Gastrocnemius medialis (tissue), 4 donors: ENCODE measurements around the gene ABR.

ENCODE experiments used
- CTCF ChIP-seq, 5 experiments: fragments of 450-650 bp in 3 of 5; fragments of 200-600 bp in 2 of 5; sonication (generic) in 2 of 5; IDR thresholded peaks in 4 of 5; conservative IDR thresholded peaks in 1 of 5; 1 replicate in 4 of 5; 2 replicates in 1 of 5; pipeline ENCODE4 v1.5.1; 2016 to 2019; ENCODE audit warnings: antibody characterized with exemption in 5 of 5, mild to moderate bottlenecking in 3 of 5, moderate library complexity in 3 of 5
- POLR2A ChIP-seq, 2 donors: fragments of 450-650 bp; IDR thresholded peaks; one replicate each; pipeline ENCODE4 v1.6.1; 2017; ENCODE audit warnings: antibody characterized with exemption in 2 of 2, mild to moderate bottlenecking in 2 of 2, moderate library complexity in 2 of 2

- no peak for TF ChIP-seq CTCF (IDR thresholded peaks at IDR 0.05 in 4 of 5, conservative IDR thresholded peaks at IDR 0.05 in 1 of 5)
- no peak for TF ChIP-seq POLR2A (IDR thresholded peaks at IDR 0.05)
These were observed 56.4 kb downstream of the ABR start for GRCh38 chr17:1123393-1123831.
